Neural cell (in vitro differentiated cells): Measurements from ENCODE around the gene AMZ1. TPM values are rescaled to one million over a fixed set of nuclear protein-coding genes. Genes with fewer than 3 reads are reported as not detected.
A peak's percentile ranks its signal among the peaks of the same experiment; 100 is the strongest.

Source experiments
- H2AFZ ChIP-seq: fragments of 200-600, 300-800 bp; sonication (generic), shearing (Covaris generic); 2 replicates; pipeline ENCODE4 v1.6.0; 2014; ENCODE audit warnings: low read depth, mild to moderate bottlenecking, antibody characterized with exemption, low read length, moderate library complexity
- H3F3A ChIP-seq: fragments of 200-600 bp; shearing (Covaris generic); 2 replicates; pipeline ENCODE4 v1.6.1; 2016; ENCODE audit warnings: mild to moderate bottlenecking, moderate library complexity, mixed read lengths, antibody characterized with exemption, low read length; ENCODE audit not compliant: insufficient read depth, poor library complexity, severe bottlenecking
- H3K27ac ChIP-seq: fragments of 200-600, 300-800 bp; sonication (generic), shearing (Covaris generic); 2 replicates; pipeline ENCODE4 v1.5.1; 2014; ENCODE audit warnings: mild to moderate bottlenecking, low read length, moderate library complexity
- H3K27me3 ChIP-seq: fragments of 300-800, 200-600 bp; sonication (generic), shearing (Covaris generic); 2 replicates; pipeline ENCODE4 v1.6.0; 2014; ENCODE audit warnings: mild to moderate bottlenecking, low read depth, low read length, moderate library complexity; ENCODE audit not compliant: insufficient read depth
- H3K36me3 ChIP-seq: fragments of 300-800, 200-600 bp; sonication (generic), shearing (Covaris generic); 2 replicates; pipeline ENCODE4 v1.5.1; 2014; ENCODE audit warnings: mild to moderate bottlenecking, antibody characterized with exemption, low read length, moderate library complexity; ENCODE audit not compliant: insufficient read depth
- H3K4me2 ChIP-seq: fragments of 300-800, 200-600 bp; sonication (generic), shearing (Covaris generic); 2 replicates; pipeline ENCODE4 v1.6.0; 2014; ENCODE audit warnings: mild to moderate bottlenecking, low read length
- H3K4me3 ChIP-seq: fragments of 300-800, 200-600 bp; sonication (generic), shearing (Covaris generic); 2 replicates; pipeline ENCODE4 v1.5.1; 2014; ENCODE audit warnings: mild to moderate bottlenecking, low read length, moderate library complexity
- H3K79me2 ChIP-seq: fragments of 200-600 bp; shearing (Covaris generic); replicated peaks from 2 replicates; pipeline ENCODE4 v1.6.0; 2014; ENCODE audit warnings: mild to moderate bottlenecking, low read length, moderate library complexity; ENCODE audit not compliant: insufficient read depth
- H3K9ac ChIP-seq: fragments of 300-800, 200-600 bp; sonication (generic), shearing (Covaris generic); 2 replicates; pipeline ENCODE4 v1.6.1; 2016; ENCODE audit warnings: mild to moderate bottlenecking, low read length, mixed read lengths
- H3K9me2 ChIP-seq: fragments of 200-600 bp; shearing (Covaris generic); 2 replicates; pipeline ENCODE4 v1.6.1; 2016; ENCODE audit warnings: mild to moderate bottlenecking, low read length, mixed read lengths; ENCODE audit not compliant: insufficient read depth
- H3K9me3 ChIP-seq: fragments of 200-600, 300-800 bp; sonication (generic), shearing (Covaris generic); 2 replicates; pipeline ENCODE4 v1.6.1; 2016; ENCODE audit warnings: mild to moderate bottlenecking, mixed run types, low read length, moderate library complexity, mixed read lengths
- H4K20me1 ChIP-seq: fragments of 200-600 bp; shearing (Covaris generic); 2 replicates; pipeline ENCODE4 v1.6.1; 2016; ENCODE audit warnings: mild to moderate bottlenecking, mixed run types; ENCODE audit not compliant: insufficient read depth
- CTCF ChIP-seq: fragments of 450-650 bp; IDR thresholded peaks from 2 replicates; pipeline ENCODE4 v1.5.1; 2014; ENCODE audit warnings: antibody characterized with exemption, mild to moderate bottlenecking, moderate library complexity; ENCODE audit not compliant: poor library complexity, severe bottlenecking
- EP300 ChIP-seq: fragments of 450-650 bp; conservative IDR thresholded peaks from 2 replicates; pipeline ENCODE4 v1.6.1; 2014; ENCODE audit warnings: antibody characterized with exemption, mild to moderate bottlenecking, moderate library complexity; ENCODE audit not compliant: poor library complexity, severe bottlenecking
- EZH2 ChIP-seq: fragments of 200-600, 300-800 bp; shearing (Covaris generic), sonication (generic); IDR thresholded peaks from 2 replicates; pipeline ENCODE4 v1.6.1; 2014; ENCODE audit warnings: antibody characterized with exemption, low read length, borderline replicate concordance, mild to moderate bottlenecking; ENCODE audit not compliant: insufficient read depth, poor library complexity, severe bottlenecking
- MXI1 ChIP-seq: fragments of 450-650 bp; conservative IDR thresholded peaks from 2 replicates; pipeline ENCODE4 v1.6.1; 2014; ENCODE audit warnings: antibody characterized with exemption, mild to moderate bottlenecking; ENCODE audit not compliant: poor library complexity, severe bottlenecking
- POLR2AphosphoS5 ChIP-seq: IDR thresholded peaks from 2 replicates; pipeline ENCODE4 v1.6.1; 2012
- RAD21 ChIP-seq: fragments of 450-650 bp; conservative IDR thresholded peaks from 2 replicates; pipeline ENCODE4 v1.6.1; 2014; ENCODE audit warnings: antibody characterized with exemption, mild to moderate bottlenecking, moderate library complexity
- REST ChIP-seq: IDR thresholded peaks from 2 replicates; pipeline ENCODE4 v1.6.1; 2012; ENCODE audit warnings: borderline replicate concordance
- SMC3 ChIP-seq: fragments of 450-650 bp; conservative IDR thresholded peaks from 2 replicates; pipeline ENCODE4 v1.6.1; 2014; ENCODE audit warnings: antibody characterized with exemption, mild to moderate bottlenecking, moderate library complexity; ENCODE audit not compliant: poor library complexity
- TAF1 ChIP-seq: IDR thresholded peaks from 2 replicates; pipeline ENCODE4 v1.6.1; 2012; ENCODE audit warnings: low read depth
- polyA plus RNA-seq: library from polyadenylated mRNA; depleted of rRNA; stranded (reverse); fragments of >200 nt; gene quantifications from 2 replicates; pipeline ENCODE4 v1.2.3, GENCODE V29; 2014

AMZ1 gene
- polyA plus RNA-seq, 1 donor from 2014 or later = not detected

GRCh38 chr7:2759736-2760097, 71.7 kb downstream of the AMZ1 start:
- Histone ChIP-seq H3F3A (no peaks in the 10 kb centered on the region), H3K79me2 (no peaks in the 10 kb centered on the region), H3K27me3 (no peaks in the 10 kb centered on the region), H3K4me3 (no peak overlapping the region), H3K4me2 (no peak overlapping the region), H3K36me3 (no peaks in the 10 kb centered on the region), H3K9me3 (no peaks in the 10 kb centered on the region), H3K27ac (no peak overlapping the region), H2AFZ (no peak overlapping the region), H3K9ac (no peak overlapping the region), H3K9me2 (no peaks in the 10 kb centered on the region), H4K20me1 (no peaks in the 10 kb centered on the region)
- TF ChIP-seq CTCF = no peak

- TF ChIP-seq CTCF (peak; percentile 44), EP300 (no peak)
- H3K4me3 ChIP-seq = no peak overlapping the region
- no peaks in the 10 kb centered on the region for H3K36me3 ChIP-seq
- H3K27me3 ChIP-seq = no peaks in the 10 kb centered on the region
- no peak overlapping the region for H3K27ac ChIP-seq
- no peak overlapping the region for H2AFZ ChIP-seq
- H3K9me2 ChIP-seq = no peaks in the 10 kb centered on the region
- H3K4me2 ChIP-seq = no peak overlapping the region
- H3K79me2 ChIP-seq = no peaks in the 10 kb centered on the region
- no peaks in the 10 kb centered on the region for H4K20me1 ChIP-seq
- no peaks in the 10 kb centered on the region for H3K9me3 ChIP-seq
- no peaks in the 10 kb centered on the region for H3F3A ChIP-seq
- H3K9ac ChIP-seq = no peak overlapping the region
Measured at GRCh38 chr7:2760098-2760889, 72.3 kb downstream of the AMZ1 start.

GRCh38 chr7:2761131-2761624, 73.2 kb downstream of the AMZ1 start:
- Histone ChIP-seq H3K27me3 (no peaks in the 10 kb centered on the region), H2AFZ (no peak overlapping the region), H4K20me1 (no peaks in the 10 kb centered on the region), H3K4me3 (no peak overlapping the region), H3K9me2 (no peaks in the 10 kb centered on the region), H3K4me2 (no peak overlapping the region), H3K79me2 (no peaks in the 10 kb centered on the region), H3K27ac (no peak overlapping the region), H3K9me3 (no peaks in the 10 kb centered on the region), H3K36me3 (no peaks in the 10 kb centered on the region), H3F3A (no peaks in the 10 kb centered on the region), H3K9ac (no peak overlapping the region)
- TF ChIP-seq TAF1 (no peak), POLR2AphosphoS5 (no peak), EZH2 (no peak), EP300 (no peak), MXI1 (no peak), CTCF (no peak), RAD21 (no peak), SMC3 (no peak), REST (no peak)
